ENCODE data around the gene MPO.

The MPO gene

DNA sequence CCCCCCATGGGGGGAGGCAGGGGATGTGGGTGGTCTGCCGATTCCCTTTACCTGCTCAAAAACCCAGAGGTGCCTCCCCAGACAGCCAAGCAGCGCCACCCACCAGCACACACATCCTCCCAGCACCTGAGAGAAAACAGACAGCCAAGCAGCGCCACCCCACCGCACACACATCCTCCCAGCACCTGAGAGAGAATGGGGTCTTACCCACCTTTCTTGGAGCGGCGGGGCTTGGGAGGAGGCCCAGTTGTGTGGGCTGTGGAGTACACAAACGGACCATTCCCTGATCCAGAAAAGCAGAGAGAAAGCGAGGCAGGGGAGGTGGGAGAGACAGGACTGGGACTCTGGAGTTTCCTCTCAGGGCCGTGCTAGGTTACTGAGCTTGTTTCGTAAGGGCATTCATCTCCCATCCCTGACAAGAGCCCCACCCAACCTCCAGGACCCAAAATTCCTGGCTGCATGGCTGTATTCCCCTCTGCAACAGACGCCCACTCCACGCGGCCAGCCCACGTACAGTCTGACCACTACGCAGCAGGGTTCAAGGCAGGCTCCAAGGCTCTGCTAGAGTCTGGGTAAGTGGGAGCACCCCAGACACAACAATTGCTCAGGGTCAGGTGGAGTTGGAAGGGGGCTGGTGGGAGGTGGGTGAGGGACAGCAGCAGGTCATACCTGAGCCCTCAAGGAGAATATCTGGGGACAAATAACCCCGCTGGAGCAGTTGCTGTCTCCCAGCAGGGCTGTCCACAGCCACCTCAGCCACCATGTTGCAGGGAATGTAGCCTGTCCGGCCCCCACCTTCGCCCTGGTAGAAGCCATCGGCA lies 25.6 kb upstream of the MPO start:
- no peak for DNase-seq

DNA sequence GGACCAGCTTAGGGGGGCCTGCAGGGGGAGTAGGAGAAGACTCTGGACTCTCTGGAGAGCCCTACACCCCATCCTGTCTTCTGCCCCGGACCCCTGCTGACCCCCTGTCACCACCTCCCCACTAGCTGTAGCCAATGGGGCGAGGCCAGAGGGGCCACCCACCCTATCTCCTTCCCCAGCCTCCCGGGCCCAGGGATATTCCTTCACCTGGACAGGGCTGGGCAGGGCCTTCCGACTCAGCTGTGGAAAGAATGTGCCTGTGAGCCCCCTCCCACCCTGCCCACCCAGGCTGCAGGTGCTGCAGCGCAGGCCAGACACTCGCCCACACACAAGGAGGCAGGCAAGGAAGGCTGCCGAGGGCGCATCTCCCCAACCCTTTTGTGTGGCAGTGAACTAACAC lies 24.9 kb upstream of the MPO start:
- no peak for DNase-seq

DNA sequence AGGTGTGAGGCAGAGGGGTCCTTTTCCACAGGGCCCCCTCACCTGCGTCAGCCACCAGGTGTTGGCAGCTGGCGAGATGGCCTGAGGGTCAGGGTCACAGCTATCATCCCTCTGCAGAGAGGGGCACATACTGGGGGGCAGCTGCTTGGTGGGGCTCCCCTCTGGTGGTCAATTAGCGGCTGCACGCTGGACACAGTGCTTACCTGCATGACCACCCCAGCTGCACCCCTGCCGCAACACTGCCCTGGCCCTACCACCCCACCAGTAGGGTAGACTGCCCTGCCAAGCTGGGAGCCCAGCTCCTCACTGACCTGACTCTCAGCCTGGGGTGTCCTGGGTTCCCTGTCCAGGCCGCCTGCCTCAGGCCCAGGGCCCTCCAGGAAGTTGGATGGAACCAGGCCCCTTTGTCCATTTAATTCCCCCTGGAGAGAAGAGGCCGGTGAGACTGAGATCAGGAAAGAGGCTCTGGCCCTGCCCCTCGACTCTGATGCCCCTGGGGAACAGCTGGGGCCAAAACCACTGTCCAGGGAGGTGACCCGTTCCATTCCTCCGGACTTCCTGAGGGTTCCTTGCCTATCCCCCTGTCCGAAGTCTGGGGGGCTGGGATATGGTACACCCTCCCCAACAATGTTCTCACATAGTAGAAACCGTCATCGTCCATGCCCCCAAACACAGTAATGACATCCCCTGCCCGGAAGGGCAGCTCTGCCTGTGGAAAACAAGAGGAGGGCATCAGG lies 24.2 kb upstream of the MPO start:
- no peak for DNase-seq

DNA sequence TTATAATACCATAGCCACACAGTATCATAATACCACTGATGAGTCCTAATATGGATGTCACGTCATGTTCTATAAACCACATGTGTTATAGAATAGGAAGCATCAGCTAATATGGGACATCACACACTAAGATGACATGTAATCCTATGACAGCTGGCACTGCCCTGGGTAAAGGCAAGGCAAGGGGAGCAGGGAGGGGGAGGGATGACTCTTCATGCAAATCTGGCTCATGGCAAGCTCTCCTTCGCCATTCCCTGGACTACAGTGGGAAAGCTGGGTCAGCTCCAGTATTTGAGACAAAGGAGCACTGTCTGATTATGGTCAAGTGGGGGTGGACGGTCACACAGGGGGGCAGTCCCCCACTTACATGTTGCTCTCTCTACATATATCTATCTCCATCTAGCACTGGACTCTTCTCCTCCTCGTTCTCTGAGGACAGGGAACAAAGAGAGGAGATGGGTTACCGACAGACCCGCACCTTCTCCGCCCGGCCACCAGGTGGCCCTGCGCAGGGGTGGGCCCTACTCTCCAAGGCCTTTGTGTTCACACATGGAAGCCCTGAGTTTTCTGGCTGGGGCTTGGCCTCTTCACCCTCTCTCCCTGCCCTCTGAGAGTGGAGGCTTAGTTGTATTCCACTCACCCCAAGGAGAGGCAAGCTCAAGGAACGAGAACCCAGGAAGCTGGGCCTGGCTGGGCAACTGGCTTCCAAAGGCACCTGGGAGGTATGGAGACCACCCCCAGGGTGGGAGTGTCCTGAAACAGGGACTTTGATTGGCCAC lies 23.4 kb upstream of the MPO start:
- peak; percentile 65 to 66 for DNase-seq

DNA sequence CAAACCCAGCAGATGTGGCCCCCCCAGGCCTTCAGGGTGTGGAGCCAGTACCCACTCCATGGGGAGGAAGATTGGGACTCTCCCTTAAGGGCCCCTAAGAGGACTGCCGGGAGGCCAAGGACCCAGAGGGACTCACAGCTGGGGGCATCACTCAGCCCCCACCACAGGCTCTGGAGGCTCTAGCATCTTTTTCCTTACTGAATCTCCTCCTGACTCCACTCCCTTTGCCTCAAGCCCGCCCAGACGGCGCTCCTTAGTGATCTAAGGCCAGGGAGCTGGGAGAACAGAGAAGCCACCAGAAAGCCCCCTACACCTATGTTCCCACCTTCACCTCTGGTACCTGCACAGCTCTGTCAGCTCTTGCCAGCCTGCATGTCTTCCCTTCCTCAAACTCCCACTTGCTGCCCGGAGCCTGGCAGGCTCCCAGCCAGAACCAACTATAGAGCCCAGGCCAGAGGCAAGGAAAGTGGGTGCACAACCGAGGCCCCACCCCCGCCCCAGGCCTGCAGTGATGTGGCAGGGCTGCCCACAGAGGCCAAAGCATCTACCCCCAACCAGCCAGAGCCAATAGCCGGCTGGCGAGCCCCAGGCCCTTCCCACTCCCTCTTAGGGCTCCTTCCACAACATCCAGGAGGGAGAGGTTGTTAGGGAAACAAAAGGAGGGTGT lies 22.3 kb upstream of the MPO start:
- DNase-seq, result no peak

DNA sequence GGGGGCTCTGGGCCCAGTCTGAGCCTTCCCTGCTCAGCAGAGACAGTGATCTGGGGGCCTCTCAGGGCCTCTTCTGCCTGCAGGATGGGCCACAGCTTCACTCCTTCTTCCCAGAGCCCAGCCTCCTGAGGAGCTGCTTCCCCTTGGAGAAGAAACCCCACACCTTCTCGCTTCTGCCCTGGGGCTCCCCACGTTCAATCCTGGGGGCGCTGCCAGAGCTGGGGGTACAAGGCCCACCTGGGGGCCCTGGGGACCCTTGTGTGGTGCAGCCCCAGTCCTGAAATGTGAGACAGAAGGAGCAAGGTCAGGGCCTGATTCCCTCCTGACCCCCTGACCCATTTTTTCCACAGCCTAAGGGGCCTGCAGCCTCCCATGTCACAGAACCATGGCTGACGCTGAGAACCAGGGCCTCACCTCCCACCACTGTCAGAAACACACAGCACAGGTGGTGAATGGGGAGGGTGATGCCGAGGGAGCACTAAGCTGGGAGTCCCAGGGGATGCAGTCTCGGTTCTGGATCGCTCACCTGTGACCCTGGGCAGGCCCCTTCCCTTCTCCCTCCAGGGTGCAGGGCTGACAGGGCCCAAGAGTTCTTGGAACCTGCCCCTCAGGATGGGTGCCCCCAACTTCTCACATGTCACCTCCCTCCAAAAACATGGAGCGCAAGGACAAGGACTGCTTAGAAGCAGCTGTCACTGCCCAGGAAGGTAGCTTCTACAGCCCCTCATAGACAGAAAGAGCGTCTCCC lies 21.6 kb upstream of the MPO start:
- no peak for DNase-seq

DNA sequence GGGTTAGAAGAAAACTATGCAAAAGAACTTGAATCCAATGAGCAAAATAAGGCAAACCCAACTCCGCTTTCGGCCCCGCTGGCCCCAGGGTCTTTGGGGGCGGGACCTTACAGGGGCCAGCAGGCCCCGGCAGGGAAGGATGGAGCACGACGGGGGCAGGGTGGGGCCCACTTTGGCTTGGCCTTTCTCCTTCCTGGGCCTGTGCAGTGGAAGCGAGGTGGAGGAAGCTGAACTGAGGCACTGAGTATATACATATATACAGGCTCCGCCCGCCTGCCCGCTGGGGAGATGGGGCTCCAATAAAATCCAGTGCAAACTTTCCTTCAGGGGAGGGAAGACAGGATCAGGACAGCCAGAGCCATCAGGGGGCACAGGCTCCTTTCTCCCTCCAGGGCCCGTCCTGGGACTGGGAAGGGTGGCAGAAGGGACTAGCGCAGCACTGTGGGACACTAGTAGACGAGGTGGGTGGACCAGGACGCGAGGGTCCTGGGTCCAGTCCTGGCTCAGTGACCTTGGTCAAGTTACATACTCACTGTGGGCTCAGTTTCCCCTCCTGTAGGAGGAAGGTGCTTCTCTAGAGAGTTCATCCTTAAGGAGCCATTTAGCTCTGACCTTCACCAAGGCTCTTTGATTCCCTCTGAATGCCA lies 20.9 kb upstream of the MPO start:
- DNase-seq, result no peak

DNA sequence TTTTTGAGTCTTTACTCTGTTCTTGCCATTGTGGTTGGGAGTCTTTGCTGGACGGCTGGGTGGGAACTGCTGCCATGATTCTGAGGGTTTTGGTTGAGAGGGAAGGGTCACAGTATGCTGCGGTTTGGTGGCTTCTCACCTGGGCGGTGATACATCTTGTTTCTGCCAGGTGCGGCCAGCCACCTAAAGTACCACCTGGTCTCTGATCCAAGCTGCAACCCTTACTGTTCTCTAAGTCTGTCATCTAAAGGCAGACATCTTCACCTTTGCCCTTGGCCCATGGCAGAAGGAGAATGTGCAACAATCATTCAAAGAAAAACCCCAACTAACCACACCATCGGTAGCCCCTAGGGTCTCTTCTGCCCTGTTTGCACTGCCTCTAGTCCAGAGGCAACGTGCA lies 19.6 kb upstream of the MPO start:
- no peak for DNase-seq

DNA sequence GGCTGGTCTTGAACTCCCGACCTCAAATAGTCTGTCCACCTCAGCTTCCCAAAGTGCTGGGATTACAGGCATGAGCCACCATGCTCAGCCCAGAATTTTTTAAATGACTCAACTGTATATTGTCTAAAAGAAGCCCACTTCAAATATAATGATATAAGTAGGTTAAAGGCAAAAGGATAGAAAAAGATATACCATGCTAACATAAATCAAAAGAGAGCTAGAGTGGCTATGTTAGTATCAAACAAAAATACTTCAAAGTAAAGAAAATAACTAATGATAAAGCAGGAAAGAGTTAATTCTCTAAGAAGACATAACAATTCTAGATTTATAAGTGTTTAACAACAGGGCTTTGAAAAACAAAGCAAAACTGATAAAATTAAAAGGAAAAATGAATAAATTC lies 13.3 kb upstream of the MPO start:
- no peak for DNase-seq

DNA sequence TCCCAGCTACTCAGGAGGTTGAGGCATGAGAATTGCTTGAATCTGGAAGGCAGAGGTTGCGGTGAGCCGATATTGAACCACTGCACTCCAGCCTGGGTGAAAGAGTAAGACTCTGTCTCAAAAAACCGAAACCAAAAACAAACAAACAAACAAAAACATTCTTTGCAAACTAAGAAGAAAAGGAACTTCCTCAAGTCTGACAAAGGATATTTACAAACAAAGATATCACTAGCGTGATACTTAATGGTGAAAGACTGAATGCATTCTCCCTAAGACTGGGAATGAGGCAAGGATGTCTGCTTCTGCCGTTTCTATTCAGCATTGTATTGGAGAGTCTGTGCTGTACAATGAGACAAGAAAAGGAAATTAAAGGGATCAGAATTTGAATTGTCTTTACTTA lies 10.5 kb upstream of the MPO start:
- no peak for DNase-seq

DNA sequence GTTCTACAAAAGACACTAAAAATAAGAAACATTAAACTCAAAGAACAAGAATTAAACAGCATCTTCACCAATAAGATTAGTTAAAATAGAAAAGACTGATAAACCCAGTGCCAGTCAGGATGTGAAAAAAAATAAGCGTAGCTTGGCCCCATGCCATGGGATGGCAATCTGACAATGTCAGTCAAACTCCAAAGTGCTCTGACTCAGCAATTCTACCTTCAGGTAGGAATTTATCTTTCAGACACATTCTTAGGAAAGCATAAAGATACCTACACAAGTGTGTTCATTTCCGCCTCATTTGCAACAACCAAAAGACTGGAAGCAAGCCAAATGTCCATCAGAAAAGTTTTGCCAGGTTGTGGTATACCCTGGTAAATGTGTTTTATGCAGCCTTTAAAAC lies 9.1 kb upstream of the MPO start:
- DNase-seq, result no peak

DNA sequence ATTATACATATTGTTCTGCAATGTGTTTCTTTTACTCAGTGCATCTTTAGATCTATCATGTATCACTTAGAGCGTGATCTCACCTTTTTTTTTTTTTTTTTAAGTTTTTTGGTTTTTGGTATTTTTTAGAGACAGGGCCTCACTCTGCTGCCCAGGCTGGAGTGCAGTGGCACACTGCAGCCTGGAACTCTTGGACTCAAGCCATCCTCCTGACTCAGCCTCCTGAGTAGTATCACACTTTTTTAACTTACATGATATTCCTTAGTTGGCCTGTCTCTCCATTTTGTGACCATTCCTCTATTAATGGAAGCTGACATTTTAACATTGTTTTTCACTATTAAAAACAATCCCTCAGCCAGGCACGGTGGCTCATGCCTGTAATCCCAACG lies 4.7 kb upstream of the MPO start:
- DNase-seq, result no peak

DNA sequence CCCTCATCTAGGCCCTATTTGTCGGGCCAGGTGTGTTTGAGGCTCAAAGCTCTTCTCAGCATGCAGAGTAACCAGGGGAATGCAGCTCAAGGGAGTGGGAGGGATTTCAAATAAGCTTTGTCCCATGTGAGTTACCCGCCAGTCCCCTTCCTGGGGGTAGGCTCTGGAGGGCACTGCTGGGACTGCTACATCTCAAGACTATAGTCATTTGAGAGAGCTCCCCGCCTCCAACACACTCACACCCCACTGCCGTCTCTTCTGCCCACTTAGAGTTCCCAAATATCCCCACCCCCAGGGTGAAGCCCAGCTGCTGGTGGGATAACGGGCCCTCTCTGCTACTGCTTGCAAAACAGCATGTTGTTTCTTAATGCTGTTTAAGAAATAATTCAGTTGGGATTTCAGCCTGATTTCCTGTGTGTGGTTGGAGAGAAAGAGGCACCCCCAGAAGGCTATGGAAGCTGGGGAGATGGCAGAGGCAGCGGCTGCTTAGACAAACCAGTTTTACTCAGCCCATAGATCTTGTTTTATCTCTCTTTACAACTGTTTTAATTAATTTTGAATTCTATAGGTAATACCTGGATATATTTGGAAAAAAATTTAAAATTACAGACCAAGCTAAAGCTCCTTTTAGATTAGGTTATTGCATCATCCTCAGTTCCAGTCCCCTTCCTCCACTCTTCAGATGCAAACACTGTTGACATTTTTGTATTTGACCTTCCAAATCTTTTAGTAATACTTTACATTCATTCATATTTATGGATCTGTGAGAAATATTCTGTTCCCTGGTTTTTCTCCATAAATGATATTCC lies 4.1 kb upstream of the MPO start:
- DNase-seq, result no peak

DNA sequence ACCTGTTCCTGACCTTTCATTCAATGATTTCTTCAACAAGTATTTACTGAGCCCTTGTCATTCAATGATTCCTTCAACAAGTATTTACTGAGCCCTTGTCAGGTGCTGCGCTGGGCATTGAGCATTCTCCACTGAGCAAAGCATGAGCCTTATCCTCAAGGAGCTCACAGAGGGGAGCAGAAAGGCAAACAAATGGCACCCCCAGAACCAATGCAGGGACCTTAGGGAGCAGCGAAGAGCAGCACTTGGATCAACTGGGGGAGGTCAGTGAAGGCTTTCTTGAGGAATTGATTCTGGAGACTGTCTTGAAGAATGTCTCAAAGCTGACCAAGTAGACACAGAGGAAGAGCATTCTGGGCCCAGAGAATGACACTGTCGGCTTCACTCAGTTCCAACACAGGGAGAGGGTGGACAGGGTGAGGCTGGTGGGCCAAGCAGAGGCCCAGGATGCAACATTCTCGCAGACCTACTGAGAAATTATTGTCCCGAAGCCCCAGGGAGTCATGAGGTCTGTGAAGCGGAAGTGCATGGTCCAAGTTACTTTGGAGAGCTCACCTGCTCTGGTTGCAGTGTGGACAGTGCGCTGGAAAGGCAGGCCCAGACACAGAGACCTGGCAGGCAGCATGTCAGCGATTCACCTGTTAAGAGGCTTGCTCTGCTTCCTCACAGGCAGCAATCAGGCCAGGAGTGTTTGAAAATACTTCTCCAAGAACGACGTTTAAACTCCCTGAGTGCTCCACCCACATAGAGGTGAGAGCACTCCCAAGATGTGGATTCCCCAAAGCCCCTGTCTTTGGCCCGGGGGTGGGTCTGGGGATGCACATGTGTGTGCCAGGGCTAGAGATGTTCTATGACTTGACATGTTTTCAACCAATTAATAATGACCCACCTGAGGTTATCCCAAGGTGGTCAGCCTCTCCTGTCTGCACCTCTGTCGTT lies 3.2 kb upstream of the MPO start:
- DNase-seq, result no peak

DNA sequence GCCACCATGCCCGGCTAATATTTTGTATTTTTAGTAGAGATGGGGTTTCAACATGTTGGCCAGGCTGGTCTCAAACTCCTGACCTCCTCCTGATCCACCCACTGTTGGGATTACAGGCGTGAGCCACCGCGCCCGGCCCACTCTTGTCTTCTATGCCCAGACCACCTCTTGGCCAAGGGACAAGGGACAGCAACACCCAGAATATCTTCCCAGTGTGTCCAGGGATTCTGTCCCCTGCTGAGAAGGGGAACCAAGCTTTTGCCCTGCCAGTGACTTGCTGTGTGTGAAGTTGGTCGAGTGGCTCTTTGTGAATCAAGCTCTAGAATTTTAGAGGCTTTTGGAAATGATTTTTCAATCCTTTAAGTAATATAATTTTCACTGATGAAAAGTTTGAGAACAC lies 1.7 kb upstream of the MPO start:
- DNase-seq, result no peak

DNA sequence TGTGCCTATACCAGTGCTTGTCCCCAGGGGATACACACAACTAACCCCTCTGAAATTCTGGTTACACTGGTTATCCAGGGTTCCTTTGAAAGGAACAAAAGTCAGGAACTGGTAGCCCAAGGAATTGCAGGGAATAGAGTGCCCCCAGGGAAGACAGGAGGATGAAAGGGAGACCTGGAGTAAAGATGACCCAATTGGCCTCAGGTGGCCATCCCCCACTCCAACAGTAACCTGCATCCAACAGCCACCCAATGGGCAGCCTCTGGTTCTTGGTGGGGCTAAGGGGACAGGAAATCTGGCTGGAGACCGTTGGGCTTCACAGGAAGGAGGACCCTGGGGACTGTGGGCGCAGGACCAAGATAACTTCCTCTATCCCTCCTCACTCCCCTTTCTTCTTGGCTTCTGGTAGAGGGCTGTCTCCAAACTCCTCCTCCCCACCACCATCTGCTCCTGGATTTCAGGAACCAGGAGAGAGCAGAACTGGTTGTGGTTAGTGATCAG lies 826 bp upstream of the MPO start:
- DNase-seq, result no peak

DNA sequence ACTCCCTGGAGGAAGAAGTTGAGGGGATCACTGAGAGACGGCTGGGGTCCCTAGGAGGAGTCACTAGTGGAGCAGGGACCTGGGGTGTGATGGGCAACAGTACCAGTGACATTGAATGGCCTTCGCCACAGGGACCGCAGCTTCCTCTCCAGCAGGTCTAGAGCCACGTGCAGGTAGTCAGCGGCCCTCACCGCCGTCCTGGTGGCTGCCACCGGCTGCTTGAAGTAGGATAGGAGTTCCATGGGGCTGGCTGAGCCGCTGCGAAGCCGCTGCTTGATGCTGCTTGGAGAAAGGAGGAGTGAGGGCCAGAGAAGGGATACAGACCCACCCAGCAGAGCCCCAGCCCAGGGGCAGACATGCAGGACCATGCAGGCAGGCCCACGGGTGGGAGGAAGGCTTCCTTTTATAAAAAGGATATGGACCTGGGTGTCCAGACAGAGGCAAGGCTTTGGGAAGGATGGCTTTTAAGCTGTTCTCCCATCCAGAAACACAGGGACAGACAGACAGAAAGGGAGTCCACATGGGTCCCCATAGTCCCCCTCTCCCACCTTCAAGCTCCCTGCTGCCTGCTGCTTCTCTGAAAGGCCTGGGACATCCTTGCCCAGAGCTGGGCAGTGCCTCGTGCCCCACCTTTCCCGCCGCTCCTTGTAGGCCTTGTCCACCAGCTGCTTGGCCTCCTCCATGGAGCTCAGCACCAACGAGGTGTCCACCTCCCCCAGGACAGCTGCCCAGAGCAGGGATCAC lies 827 bp downstream of the MPO start:
- no peak for DNase-seq

DNA sequence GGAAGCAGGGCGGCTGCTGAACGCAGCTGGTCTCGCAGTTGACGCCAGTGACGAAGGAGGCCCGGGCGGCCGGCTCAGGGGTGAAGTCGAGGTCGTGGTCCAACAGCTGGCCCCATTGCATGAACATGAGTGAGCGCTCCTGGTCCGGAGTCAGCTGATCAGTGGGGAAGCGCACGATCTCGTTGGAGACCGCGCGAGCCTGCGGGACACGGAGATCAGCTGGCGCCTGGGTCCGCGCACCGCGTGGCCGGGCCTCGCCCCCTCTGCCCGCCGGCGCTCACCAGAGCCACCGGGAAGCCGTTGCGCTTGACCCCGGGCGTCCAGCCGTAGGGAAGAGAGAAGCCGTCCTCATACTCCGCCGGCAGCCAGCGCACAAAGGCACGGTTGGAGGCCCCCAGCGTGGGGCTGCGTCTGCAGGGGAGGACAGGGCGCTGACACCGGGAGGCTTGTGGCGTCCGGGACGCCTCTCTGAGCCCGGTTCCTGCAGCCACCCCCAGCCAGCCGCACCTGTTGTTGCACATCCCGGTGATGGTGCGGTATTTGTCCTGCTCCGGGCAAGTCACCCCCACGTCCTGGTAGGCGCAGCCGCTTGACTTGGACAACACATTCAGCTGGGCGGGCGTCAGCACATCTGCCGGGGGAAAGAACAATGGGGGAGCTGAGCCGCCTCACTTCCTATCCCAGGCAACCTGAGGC lies 1.6 kb downstream of the MPO start:
- peak in 1 of 2 donors; percentile 58 for DNase-seq

All from CD4-positive, alpha-beta T cell treated with Interleukin-1 beta for 1 hour (primary cell).